Lower leg skin (tissue), 3 donors: ENCODE results near the gene ECT2.

Experiments used
- POLR2A ChIP-seq, 2 donors: fragments of 450-650 bp; IDR thresholded peaks; one replicate each; pipeline ENCODE4 v1.6.1; 2016 to 2017; ENCODE audit warnings: antibody characterized with exemption in 2 of 2, mild to moderate bottlenecking in 1 of 2, moderate library complexity in 1 of 2
- TF ChIP-seq, protein P1 (sequence below), 3 donors: fragments of 450-650 bp; IDR thresholded peaks; one replicate each; pipeline ENCODE4 v1.5.1; 2016; ENCODE audit warnings: antibody characterized with exemption in 3 of 3, mild to moderate bottlenecking in 3 of 3, moderate library complexity in 2 of 3

DNA sequence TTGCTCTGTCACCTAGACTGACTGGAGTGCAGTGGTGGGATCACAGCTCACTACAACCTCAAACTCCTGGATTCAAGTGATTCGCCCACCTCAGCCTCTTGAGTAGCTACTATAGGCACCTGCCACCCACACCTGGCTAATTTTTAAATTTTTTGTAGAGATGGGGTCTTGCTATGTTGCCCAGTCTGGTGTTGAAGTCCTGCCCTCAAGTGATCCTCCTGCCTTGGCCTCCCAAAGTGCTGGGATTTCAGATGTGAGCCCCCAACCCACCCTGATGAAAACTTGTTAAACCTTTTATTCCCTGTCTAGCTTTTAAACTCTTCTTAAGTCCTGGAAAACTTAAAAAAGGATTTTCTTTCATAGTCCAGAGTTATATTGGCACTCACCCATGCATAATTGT, 2.6 kb downstream of the ECT2 start:
- TF ChIP-seq, protein P1, sequence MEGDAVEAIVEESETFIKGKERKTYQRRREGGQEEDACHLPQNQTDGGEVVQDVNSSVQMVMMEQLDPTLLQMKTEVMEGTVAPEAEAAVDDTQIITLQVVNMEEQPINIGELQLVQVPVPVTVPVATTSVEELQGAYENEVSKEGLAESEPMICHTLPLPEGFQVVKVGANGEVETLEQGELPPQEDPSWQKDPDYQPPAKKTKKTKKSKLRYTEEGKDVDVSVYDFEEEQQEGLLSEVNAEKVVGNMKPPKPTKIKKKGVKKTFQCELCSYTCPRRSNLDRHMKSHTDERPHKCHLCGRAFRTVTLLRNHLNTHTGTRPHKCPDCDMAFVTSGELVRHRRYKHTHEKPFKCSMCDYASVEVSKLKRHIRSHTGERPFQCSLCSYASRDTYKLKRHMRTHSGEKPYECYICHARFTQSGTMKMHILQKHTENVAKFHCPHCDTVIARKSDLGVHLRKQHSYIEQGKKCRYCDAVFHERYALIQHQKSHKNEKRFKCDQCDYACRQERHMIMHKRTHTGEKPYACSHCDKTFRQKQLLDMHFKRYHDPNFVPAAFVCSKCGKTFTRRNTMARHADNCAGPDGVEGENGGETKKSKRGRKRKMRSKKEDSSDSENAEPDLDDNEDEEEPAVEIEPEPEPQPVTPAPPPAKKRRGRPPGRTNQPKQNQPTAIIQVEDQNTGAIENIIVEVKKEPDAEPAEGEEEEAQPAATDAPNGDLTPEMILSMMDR (IDR thresholded peaks at IDR 0.05), result no peak
- TF ChIP-seq POLR2A (IDR thresholded peaks at IDR 0.05), result no peak
